Measurements from ENCODE around the gene FMNL2.

Gene FMNL2

DNA sequence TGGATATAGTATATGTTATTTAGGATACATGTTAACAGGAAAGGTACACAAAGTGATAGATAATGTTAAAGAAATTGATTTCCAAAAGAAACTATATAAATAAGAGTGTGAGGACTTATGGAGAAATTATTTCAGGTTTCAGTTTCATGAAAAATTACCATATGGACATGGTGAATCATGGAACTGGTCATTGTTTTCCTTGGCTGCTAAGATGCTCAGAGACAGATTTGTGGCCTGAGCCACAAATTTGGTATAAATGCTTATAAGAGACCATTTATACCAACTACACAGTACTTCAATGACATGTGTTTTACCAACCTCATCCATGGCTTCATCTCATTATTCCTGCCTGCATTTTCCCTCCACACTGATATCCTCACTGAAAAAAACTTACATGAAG, 188.1 kb downstream of the FMNL2 start:
- TF ChIP-seq GATA1 (IDR thresholded peaks at IDR 0.05; ENCODE audit: low read depth, low read length), result no peak
- TF ChIP-seq POLR2A (IDR thresholded peaks at IDR 0.05; ENCODE audit: low read length), result no peak
- DNase-seq, result no peak

GRCh38 chr2:152525277-152525838, 190.4 kb downstream of the FMNL2 start:
- no peak for DNase-seq
- no peak for TF ChIP-seq POLR2A (IDR thresholded peaks at IDR 0.05; ENCODE audit: low read length)
- no peak for TF ChIP-seq GATA1 (IDR thresholded peaks at IDR 0.05; ENCODE audit: low read depth, low read length)

- no peak for DNase-seq
- TF ChIP-seq POLR2A (IDR thresholded peaks at IDR 0.05; ENCODE audit: low read length) (no peak), GATA1 (IDR thresholded peaks at IDR 0.05; ENCODE audit: low read depth, low read length) (no peak)
Observed at GRCh38 chr2:152529420-152530115, 194.6 kb downstream of the FMNL2 start.

DNA sequence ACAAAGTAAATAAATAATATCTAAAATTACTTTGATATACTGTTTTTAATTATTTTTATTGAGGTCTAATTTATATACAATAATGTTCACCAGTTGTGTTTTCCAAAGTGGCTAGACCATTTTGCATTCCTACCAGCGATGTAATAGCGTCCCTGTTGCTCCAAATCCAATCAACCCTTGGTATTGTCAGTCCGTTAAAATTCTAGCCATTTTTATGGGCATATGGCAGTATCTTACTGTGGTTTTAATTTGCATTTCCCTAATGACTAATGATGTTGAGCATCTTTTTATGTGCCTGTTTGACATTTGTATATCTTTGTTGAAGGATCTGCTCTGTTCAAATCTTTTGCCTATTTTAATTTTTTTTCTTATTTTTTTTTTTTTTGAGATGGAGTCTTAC, 197.3 kb downstream of the FMNL2 start:
- no peak for TF ChIP-seq POLR2A (IDR thresholded peaks at IDR 0.05; ENCODE audit: low read length)
- TF ChIP-seq GATA1 (IDR thresholded peaks at IDR 0.05; ENCODE audit: low read depth, low read length), result no peak
- no peak for DNase-seq

- DNase-seq, result no peak
- TF ChIP-seq GATA1 (IDR thresholded peaks at IDR 0.05; ENCODE audit: low read depth, low read length) (no peak), POLR2A (IDR thresholded peaks at IDR 0.05; ENCODE audit: low read length) (no peak)
Observed at GRCh38 chr2:152534460-152535135, 199.6 kb downstream of the FMNL2 start.

DNA sequence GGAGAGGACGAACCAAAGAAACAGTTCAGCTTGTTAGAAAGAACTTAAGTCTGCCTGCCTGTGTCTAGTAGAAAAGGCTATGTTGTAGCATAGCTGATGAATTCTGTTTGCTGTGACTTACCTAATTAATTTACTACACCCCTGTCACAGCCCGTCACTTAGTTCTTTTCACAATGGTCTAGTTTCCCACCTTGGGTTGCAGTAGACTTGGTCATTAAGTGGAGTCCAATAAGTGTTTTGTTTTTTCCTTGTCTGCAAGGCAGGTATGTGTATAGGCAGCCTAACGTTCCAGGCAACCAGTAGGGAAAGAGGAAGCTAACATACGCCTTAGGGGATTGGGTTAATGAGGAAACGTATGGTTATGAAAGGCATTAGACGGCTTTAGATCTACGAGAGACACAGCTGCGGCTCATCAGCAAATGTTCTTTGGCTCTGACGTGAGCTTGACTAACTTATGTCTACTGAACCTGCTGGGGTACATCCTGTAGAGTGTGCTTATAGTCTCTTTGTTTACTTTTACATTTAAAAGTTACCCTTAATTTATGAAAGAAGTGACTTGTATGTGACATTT, 202.2 kb downstream of the FMNL2 start:
- TF ChIP-seq POLR2A (IDR thresholded peaks at IDR 0.05; ENCODE audit: low read length) (no peak), GATA1 (IDR thresholded peaks at IDR 0.05; ENCODE audit: low read depth, low read length) (no peak)
- DNase-seq, result no peak

DNA sequence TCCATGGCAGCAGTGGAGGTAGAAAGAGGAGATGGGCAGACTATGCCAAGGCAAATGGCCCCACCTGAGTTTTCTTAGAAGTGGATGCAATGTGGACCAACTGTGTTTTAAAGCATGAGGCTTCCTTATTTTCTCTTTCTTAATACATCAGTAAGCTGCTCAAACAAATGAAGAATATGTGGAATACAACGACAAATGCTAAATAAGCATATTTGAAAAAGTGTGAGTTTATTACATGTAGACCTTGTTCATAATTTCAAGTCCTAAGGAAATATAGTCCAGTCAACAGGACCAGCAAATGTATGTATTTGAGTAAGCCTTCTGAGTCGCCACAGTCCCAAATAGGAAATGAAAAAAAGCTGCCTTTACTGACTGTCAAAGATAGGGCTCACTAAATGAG, 204.4 kb downstream of the FMNL2 start:
- TF ChIP-seq GATA1 (IDR thresholded peaks at IDR 0.05; ENCODE audit: low read depth, low read length) (no peak), POLR2A (IDR thresholded peaks at IDR 0.05; ENCODE audit: low read length) (no peak)
- no peak for DNase-seq

GRCh38 chr2:152541712-152542111, 206.7 kb downstream of the FMNL2 start:
- TF ChIP-seq POLR2A (IDR thresholded peaks at IDR 0.05; ENCODE audit: low read length) (no peak), GATA1 (IDR thresholded peaks at IDR 0.05; ENCODE audit: low read depth, low read length) (no peak)
- DNase-seq, result no peak

- no peak for TF ChIP-seq POLR2A (IDR thresholded peaks at IDR 0.05; ENCODE audit: low read length)
- no peak for TF ChIP-seq GATA1 (IDR thresholded peaks at IDR 0.05; ENCODE audit: low read depth, low read length)
- no peak for DNase-seq
Observed at GRCh38 chr2:152542337-152542994, 207.5 kb downstream of the FMNL2 start.

DNA sequence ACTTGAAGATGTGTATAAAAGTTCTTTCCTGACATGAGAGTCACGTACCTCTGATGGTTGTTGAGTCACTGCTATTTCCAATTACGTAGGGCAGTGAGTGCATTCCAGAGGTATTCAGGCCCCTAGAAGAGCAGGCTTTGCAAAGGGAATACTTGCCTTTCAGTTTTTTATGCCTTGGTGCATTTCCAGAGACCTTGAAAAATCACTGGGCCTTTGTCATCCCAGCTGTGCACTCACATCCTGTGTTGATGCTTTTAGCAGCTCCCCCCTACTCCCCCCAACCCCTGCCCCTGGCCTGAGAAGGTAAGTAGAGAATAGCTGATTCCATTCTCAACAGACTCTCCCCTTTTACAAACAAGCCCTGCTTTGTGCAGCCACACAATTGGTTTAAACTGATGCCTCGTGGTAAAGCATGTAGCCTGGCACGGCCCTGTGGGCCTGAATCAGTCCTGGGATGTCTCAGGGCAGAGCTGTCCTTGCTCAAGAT, 208.1 kb downstream of the FMNL2 start:
- TF ChIP-seq GATA1 (IDR thresholded peaks at IDR 0.05; ENCODE audit: low read depth, low read length) (no peak), POLR2A (IDR thresholded peaks at IDR 0.05; ENCODE audit: low read length) (no peak)
- DNase-seq, result no peak

DNA sequence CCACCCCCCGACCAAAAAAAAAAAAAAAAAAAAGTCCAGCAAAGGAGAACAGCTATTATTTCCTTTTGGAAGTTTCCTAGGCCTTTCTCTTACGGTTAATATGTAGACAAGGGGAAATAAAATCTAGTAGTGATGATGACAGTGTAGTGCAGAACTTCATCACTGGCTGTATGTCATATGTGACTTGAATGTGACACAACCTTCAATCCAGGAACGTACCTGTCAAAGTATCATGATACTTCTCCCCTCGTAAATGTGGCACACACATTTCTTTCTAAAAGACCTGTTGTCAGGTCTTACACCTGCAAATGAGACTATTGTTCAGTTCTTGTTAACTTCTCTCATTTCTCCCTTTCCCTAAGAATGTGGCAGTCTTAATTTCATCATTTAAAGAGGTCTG, 208.7 kb downstream of the FMNL2 start:
- no peak for DNase-seq
- TF ChIP-seq POLR2A (IDR thresholded peaks at IDR 0.05; ENCODE audit: low read length) (no peak), GATA1 (IDR thresholded peaks at IDR 0.05; ENCODE audit: low read depth, low read length) (no peak)

GRCh38 chr2:152544638-152545037, 209.7 kb downstream of the FMNL2 start:
- TF ChIP-seq POLR2A (IDR thresholded peaks at IDR 0.05; ENCODE audit: low read length), result no peak
- no peak for DNase-seq

DNA sequence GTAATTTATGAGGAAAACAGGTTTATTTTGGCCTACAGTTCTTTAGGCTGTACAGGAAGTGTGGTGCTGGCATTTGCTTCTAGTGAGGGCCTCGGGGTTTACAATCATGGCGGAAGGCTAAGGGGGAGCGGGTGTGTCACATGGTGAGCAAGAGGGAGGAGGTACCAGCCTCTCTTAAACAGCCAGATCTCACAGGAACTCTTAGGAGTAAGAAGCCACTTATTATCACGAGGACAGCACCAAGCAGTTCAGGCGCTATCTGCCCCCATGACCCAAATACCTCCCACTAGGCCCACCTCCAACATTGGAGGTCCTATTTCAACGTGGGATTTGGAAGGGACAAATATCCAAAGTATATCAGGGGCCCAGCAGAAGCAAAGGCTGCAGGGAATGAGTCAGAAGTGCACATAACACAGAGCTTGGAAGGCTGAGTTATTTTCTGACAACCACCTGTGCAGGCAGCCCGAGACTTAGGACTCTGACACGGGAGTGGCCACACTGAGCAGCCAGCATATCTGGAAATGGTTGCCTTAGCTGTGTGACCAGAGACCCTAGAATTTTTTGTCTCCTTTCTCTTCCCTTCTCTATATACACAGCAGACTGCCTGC, 211.4 kb downstream of the FMNL2 start:
- DNase-seq, result no peak
- TF ChIP-seq POLR2A (IDR thresholded peaks at IDR 0.05; ENCODE audit: low read length), result no peak
- no peak for TF ChIP-seq GATA1 (IDR thresholded peaks at IDR 0.05; ENCODE audit: low read depth, low read length)

All from erythroblast (primary cell).